Adrenal gland (tissue), 12 donors: ENCODE data around the gene ZNF697. TPM values are rescaled to one million over a fixed set of nuclear protein-coding genes. Genes with fewer than 3 reads are reported as not detected.

Experiments
- DNase-seq, 7 donors: peaks; one replicate each; pipeline ENCODE4 v3.0.0-alpha.2; 2019 to 2020
- H3K27ac ChIP-seq, 5 donors: fragments of 200-600 bp; sonication (generic) in 4 of 5; 1 replicate in 3 of 5; 2 replicates in 2 of 5; pipeline versions ENCODE4 v1.5.1 to v1.8.0; 2016 to 2020; ENCODE audit warnings: mild to moderate bottlenecking in 1 of 5
- H3K27me3 ChIP-seq: fragments of 200-600 bp; 2 replicates; pipeline ENCODE4 v1.8.0; 2021
- H3K36me3 ChIP-seq, 2 donors: fragments of 200-600 bp; replicated peaks in 1 of 2; 1 replicate in 1 of 2; 2 replicates in 1 of 2; pipeline versions ENCODE4 v1.5.1 to v1.8.0; 2018 to 2022
- H3K4me1 ChIP-seq, 2 donors: fragments of 200-600 bp; replicated peaks in 1 of 2; 1 replicate in 1 of 2; 2 replicates in 1 of 2; pipeline versions ENCODE4 v1.5.1 to v1.8.0; 2018 to 2021
- H3K4me3 ChIP-seq, 4 donors: fragments of 200-600 bp; sonication (generic) in 3 of 4; one replicate each; pipeline ENCODE4 v1.5.1; 2016 to 2018
- H3K9me3 ChIP-seq, 3 donors: fragments of 200-600 bp; sonication (generic) in 1 of 3; replicated peaks in 1 of 3; 1 replicate in 2 of 3; 2 replicates in 1 of 3; pipeline versions ENCODE4 v1.5.1 to v1.8.0; 2016 to 2021
- CTCF ChIP-seq, 6 experiments: fragments of 450-650 bp in 4 of 6; fragments of 200-600 bp in 2 of 6; sonication (generic) in 1 of 6; IDR thresholded peaks; 1 replicate in 5 of 6; 2 replicates in 1 of 6; pipeline versions ENCODE4 v1.5.1 to v1.8.0; 2016 to 2021; ENCODE audit warnings: antibody characterized with exemption in 6 of 6, mild to moderate bottlenecking in 2 of 6, moderate library complexity in 1 of 6
- POLR2A ChIP-seq, 2 donors: fragments of 450-650 bp; IDR thresholded peaks; one replicate each; pipeline ENCODE4 v1.6.1; 2017; ENCODE audit warnings: antibody characterized with exemption in 2 of 2, mild to moderate bottlenecking in 2 of 2, moderate library complexity in 1 of 2
- WGBS, 4 donors: extraction: QIAGEN DNeasy Blood & Tissue Kit in 2 of 4; methylation state at CpG; one replicate each; pipeline versions ENCODE4 v1.1.5 to v1.1.7; 2013 to 2017; 5-methylcytosine and 5-hydroxymethylcytosine counted together
- intact Hi-C, 2 donors: fragments of 100-400 bp; cut with DNase I; formaldehyde crosslinking; loops; one replicate each; pipeline versions ENCODE4 v1.14.1 to v1.15.0; 2022 to 2023
- polyA plus RNA-seq, 3 donors: library from polyadenylated mRNA; stranded (reverse); fragments of 200-250 nt in 2 of 3; fragments of 350-450 nt in 1 of 3; fragmentation: Illumina TruSeq in 1 of 3; extraction: RNeasy Lipid Tissue Mini Kit (QIAGEN cat#74804) in 1 of 3; gene quantifications; one replicate each; pipeline ENCODE4 v1.2.3, GENCODE V29; 2013 to 2014
- total RNA-seq, 9 donors: library from RNA; depleted of rRNA in 4 of 9; stranded (reverse); fragments of >200 nt in 4 of 9; fragments of 120-200 nt in 1 of 9; fragmentation: NEBNext Ultra II Directional in 1 of 9; extraction: Animal tissue kit (Norgen Biotek cat#: 25700) in 1 of 9; gene quantifications; one replicate each; pipeline versions ENCODE4 v1.1.0 to v1.2.4, GENCODE V29; 2013 to 2023
- donor health status: healthy with polysubstance abuse.
- donor health status: Bipolar disorder and iron deficiency.
- donor health status: DM: yes; HTN: yes; CAD: no.
- donor health status: DM: no; HTN: no; CAD: no.
- donor health status: DM: no; HTN: no; CAD: no.
- donor health status: DM: yes; HTN: yes; CAD: no.

Gene ZNF697
- total and polyA plus RNA-seq, 12 donors = 1.7 to 14.5 (median 5.3) TPM

GRCh38 chr1:119635811-119636390 is 12.2 kb downstream of the ZNF697 start:
- Histone ChIP-seq H3K36me3 (no peaks in the 10 kb centered on the region), H3K4me1 (peaks cover 14 to 20% of the 10 kb centered on the region in 2 donors), H3K27me3 (no peaks in the 10 kb centered on the region), H3K4me3 (no peak overlapping the region), H3K27ac (peak overlapping the region in 1 of 5 donors; percentile 3), H3K9me3 (no peaks in the 10 kb centered on the region)
- WGBS, 4 donors = 88 to 92% (median 89%) methylated on average over 7 of the region's 7 CpGs
- TF ChIP-seq POLR2A (IDR thresholded peaks at IDR 0.05) (no peak), CTCF (IDR thresholded peaks at IDR 0.05) (no peak)
- DNase-seq = no peak
- intact Hi-C loops = no loop called here

DNA sequence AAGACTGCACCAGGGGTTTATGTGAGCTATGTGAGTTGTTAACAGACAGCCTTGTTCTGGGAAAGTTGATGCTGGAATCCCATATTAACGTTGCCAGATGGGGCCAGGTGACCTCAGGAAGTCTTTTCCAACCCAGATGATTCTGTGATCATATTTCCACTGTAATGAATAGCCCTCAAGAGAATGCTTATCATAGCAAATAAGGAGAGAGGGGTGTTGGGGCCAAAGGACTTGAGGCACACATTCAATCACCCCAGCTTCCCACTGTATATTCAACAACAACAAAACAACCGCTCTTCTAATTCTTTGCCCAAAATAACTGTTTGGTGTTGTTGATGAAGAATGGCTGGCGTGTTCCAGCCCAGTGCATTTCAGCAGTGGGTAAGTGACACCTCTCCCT is 14.1 kb downstream of the ZNF697 start:
- 54 to 69% (median 62%) methylated on average over 3 of the region's 3 CpGs for WGBS, 4 donors
- TF ChIP-seq CTCF (IDR thresholded peaks at IDR 0.05) (no peak), POLR2A (IDR thresholded peaks at IDR 0.05) (no peak)
- no peaks in the 10 kb centered on the region for H3K27me3 ChIP-seq
- H3K27ac ChIP-seq = no peak overlapping the region
- no peak overlapping the region for H3K4me3 ChIP-seq
- no peaks in the 10 kb centered on the region for H3K36me3 ChIP-seq
- no peaks in the 10 kb centered on the region for H3K9me3 ChIP-seq
- DNase-seq = no peak
- intact Hi-C loops = no loop called here
- peaks cover 17 to 22% of the 10 kb centered on the region in 2 donors for H3K4me1 ChIP-seq

DNA sequence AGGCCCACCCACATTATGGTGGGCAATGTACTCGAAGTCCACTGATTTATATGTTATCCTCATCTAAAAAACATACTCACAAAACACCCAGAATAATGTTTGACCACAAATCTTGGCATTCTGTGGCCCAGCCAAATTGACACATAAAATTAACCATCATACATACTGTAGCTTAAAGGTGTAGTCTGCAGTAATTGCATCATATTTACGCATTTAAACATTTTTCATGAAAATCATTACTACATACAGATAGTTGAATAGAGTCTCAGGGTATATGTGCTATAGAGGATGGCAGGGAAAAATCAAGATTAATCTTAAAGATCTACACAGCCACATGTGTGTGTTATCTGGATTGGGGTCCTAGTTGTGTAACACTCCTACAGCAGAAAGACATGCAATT is 14.5 kb downstream of the ZNF697 start:
- intact Hi-C loops = no loop called here
- peaks cover 17 to 22% of the 10 kb centered on the region in 2 donors for H3K4me1 ChIP-seq

DNA sequence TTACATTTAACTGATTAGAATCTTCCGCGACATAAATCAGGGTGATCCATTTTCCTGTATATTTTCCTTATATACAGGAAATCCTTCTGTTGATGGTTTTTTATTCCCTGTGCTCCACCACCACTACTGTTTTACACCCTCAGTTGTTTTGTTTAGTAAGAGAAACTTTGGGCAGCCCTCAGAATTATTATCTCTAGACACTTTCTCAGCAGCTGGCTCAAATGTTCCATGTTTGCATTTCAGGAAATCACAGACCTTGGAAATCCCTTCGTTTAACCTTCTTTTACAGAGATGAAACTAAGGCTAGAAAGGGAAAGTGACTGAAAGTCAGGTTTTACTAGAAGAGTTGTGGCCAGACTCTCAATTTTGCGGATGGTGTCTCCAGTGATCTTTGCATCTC is 15.2 kb downstream of the ZNF697 start:
- Histone ChIP-seq H3K4me1 (peaks cover 17 to 22% of the 10 kb centered on the region in 2 donors), H3K4me3 (no peak overlapping the region), H3K9me3 (no peaks in the 10 kb centered on the region), H3K36me3 (no peaks in the 10 kb centered on the region), H3K27ac (no peak overlapping the region), H3K27me3 (no peaks in the 10 kb centered on the region)
- TF ChIP-seq POLR2A (IDR thresholded peaks at IDR 0.05) (no peak), CTCF (IDR thresholded peaks at IDR 0.05) (no peak)
- intact Hi-C loops = no loop called here
- DNase-seq = no peak
- 63 to 71% (median 66%) methylated on average over 4 of the region's 4 CpGs for WGBS, 4 donors

More for the DNA sequence above, 14.5 kb downstream of the ZNF697 start:
- Histone ChIP-seq H3K27me3 (no peaks in the 10 kb centered on the region), H3K4me3 (no peak overlapping the region), H3K36me3 (no peaks in the 10 kb centered on the region), H3K27ac (no peak overlapping the region), H3K9me3 (no peaks in the 10 kb centered on the region)
- DNase-seq = no peak
- WGBS, 4 donors = 86 to 91% (median 89%) methylated on average over 2 of the region's 2 CpGs
- TF ChIP-seq CTCF (IDR thresholded peaks at IDR 0.05) (no peak), POLR2A (IDR thresholded peaks at IDR 0.05) (no peak)
